ENCODE measurements around the gene MPV17L.
"Not testable (repeated sequence)": the region's sequence is repeated elsewhere in the genome, so short reads cannot be mapped to it uniquely, and the experiment has no call there.

Gene MPV17L

DNA sequence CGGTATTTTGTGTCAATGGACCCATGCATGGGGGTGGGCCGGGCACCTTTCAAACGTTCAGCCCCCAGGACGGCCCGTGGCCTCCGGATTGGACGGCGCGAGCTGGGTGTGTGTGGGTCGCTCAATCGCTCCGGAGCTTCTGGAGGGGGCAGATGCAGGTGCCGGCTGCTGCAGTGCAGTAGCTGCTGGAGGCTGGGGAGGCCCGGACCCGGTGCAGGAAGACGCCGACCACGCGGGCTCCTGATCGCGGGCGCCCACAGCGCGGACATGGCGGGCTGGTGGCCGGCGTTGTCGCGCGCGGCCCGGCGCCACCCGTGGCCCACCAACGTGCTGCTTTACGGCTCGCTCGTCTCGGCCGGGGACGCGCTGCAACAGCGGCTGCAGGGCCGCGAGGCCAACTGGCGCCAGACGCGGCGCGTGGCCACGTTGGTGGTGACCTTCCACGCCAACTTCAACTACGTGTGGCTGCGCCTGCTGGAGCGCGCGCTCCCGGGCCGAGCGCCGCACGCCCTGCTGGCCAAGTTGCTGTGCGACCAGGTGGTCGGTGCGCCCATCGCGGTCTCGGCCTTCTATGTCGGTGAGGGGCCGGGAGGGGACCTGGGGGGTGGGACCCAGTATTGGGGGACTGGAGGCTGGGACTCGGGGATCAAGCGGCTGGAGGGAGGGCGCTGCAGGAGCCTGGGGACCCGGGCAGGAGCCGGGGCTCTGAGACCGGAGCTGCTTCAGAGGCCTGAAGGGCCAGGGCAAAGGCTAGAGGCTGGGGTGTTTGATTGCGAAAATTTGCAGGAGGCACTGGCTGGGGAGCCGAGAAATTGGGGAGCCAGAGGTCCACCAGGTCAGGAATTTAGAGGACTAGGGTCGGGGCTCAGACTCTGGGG lies at the start of gene MPV17L:
MPV17L (plus strand) TSS at position 124 of the 878 bp plus-strand sequence; CDS start at position 268, 144 bp downstream.
- not testable (repeated sequence) for H3K4me3 ChIP-seq (ENCODE audit: low read depth, low read length)

DNA sequence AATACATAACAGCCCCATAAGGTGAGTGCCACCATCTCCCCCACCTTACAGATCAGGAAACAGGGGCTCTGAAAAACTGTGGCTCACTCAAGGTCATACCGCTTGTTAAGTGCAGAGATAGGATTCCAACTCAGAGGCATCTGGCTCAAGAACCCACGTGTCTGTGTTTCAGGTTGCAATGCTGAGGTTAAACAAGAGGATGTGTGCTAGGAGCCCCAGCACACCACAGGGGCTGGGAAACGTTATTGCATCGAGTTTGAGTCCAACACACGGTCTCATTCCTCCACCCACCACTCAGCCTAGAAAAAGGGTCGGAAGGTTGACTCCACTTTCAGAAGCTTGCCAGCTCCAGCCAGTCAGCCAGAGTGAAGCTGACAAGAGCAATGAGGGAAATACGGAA lies 46.8 kb upstream of the MPV17L start:
- not testable (repeated sequence) for H3K4me3 ChIP-seq (ENCODE audit: low read depth, low read length)

GRCh38 chr16:15351251-15351650 lies 44.3 kb upstream of the MPV17L start:
- H3K4me3 ChIP-seq (ENCODE audit: low read depth, low read length) = not testable (repeated sequence)

DNA sequence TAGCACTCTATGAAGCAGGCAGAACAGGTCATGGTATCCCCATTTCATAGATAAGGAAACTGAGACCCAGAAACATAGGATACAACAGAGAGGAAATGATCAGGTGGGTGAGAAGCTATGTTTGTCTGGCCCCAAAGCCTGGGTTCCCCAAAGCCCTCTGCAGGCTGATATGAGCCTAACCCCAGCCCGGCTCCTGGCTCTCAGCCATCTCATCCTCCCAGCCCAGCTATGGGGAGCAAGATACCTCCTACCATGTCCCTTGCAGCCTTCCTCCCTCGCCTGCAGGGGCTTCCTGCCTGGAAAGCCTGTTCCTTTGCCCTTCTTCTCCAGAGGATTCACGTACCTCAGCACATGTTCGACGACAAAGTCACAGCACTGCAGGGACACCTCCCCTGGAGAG lies 43.8 kb upstream of the MPV17L start:
- H3K4me3 ChIP-seq (ENCODE audit: low read depth, low read length) = not testable (repeated sequence)

DNA sequence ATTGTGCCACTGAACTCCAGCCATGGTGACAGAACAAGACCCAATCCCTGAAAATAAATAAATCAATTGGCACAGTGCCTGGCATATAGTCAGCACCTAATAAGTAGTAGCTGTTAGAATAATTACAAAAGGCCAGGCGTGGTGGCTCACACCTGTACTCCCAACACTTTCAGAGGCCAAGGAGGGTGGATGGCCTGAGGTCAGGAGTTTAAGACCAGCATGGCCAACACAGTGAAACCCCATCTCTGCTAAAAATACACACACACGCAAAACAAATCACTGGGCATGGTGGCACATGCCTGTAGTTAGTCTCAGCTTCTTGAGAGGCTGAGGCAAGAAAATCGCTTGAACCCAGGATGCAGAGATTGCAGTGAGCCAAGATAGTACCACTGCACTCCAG lies 42.7 kb upstream of the MPV17L start:
- H3K4me3 ChIP-seq (ENCODE audit: low read depth, low read length) = not testable (repeated sequence)

DNA sequence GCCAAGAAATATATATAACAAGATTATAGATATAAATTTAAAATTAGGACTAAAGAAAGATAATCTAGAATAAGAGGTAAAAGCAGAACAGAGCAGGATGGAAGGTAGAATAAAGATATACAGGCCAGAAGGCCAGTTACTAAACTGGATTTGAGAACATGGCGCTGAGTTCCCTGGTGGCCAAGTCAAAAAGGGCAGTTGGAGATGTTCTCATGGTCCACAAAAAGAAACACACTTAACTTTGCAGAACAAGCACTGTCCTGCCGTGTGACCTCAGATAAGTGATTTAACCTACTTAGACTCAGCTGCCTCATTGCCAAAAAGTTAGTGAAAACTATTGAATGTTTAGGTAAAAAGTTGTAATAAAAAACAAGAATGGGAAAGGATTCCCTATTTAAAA lies 40.7 kb upstream of the MPV17L start:
- not testable (repeated sequence) for H3K4me3 ChIP-seq (ENCODE audit: low read depth, low read length)

DNA sequence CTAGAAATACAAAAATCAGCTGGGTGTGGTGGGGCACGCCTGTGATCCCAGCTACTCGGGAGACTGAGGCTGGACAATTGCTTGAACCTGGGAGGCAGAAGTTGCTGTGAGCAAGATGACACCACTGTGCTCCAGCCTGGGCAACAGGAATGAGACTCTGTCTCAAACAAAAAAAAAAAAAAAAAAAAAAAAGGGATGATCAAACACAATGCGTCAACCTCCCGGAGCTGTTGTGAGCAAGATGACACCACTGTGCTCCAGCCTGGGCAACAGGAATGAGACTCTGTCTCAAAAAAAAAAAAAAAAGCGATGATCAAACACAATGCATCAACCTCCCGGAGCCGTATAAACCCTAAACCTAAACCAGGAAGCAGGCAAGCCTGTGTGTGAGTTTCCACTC lies 38.1 kb upstream of the MPV17L start:
- H3K4me3 ChIP-seq (ENCODE audit: low read depth, low read length) = not testable (repeated sequence)

DNA sequence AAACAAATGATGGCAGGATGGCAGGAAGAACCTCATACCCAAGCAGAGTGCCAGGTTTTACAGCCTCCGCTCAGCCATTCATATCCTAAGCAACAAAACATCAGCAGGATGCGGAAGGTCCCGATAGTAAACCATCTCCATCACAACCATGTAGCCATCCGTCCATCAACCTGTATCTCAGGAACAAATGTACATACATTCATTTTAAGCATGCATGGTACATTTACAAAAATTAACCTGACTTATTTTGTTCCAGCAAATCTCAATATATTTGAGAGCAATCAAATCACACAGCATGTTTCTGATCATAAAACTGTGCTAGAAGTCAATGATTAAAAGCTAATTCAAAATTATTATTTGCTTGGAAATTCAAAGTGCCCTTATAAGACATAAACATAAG lies 17.4 kb upstream of the MPV17L start, which contains the start of gene NPIPA5:
NPIPA5 (minus strand) TSS at position 101 of the 400 bp plus-strand sequence; CDS start at position 101, 0 bp downstream.
- not testable (repeated sequence) for H3K4me3 ChIP-seq (ENCODE audit: low read depth, low read length)

GRCh38 chr16:15382810-15383209 lies 12.7 kb upstream of the MPV17L start:
- not testable (repeated sequence) for H3K4me3 ChIP-seq (ENCODE audit: low read depth, low read length)

- not testable (repeated sequence) for H3K4me3 ChIP-seq (ENCODE audit: low read depth, low read length)
Observed at GRCh38 chr16:15388060-15388459, 7.5 kb upstream of the MPV17L start.

DNA sequence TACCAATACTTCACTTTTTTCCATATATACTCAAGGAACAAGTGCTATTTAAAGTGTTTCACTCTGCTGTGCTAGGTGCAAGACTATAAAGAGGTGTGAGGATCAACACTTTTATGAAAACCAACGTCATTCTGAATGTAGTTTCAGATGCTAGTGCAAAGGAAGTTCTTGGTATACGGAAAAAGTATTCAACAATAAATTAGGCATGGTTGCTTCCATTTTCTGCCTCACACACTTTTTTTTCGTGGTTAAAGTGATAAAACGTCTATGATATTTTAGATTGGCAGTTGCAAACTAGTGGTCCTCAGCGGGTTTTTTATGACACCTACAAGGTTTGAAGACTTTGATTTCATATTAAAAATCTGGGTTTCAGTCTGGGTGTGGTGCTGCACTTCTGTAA lies 5.6 kb upstream of the MPV17L start:
- not testable (repeated sequence) for H3K4me3 ChIP-seq (ENCODE audit: low read depth, low read length)

- not testable (repeated sequence) for H3K4me3 ChIP-seq (ENCODE audit: low read depth, low read length)
Observed at GRCh38 chr16:15393025-15393424, 2.5 kb upstream of the MPV17L start.

DNA sequence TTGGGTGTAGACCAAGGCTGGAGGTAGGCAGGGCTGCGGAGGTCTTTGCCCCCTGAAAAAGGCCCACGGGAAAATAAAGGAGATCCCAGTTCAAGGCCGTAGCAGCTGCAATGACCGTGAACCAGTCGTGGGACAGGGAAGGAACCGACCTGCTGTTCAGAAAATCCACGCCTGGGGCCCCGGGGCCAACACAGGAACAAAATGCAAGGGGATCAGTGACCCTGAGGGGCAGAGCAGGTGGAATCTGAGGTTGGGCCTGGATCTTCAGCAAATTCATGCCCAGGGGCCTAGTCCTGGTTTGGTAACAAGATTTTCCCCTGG lies 915 bp downstream of the MPV17L start:
- not testable (repeated sequence) for H3K4me3 ChIP-seq (ENCODE audit: low read depth, low read length)

- TF ChIP-seq CTCF (IDR thresholded peaks at IDR 0.05; ENCODE audit: low read depth, low read length) = no peak
- no peak overlapping the region for H3K4me3 ChIP-seq (ENCODE audit: low read depth, low read length)
Observed at GRCh38 chr16:15396948-15397594, 1.5 kb downstream of the MPV17L start.
